Measurements from ENCODE around the gene ABHD12.

DNA sequence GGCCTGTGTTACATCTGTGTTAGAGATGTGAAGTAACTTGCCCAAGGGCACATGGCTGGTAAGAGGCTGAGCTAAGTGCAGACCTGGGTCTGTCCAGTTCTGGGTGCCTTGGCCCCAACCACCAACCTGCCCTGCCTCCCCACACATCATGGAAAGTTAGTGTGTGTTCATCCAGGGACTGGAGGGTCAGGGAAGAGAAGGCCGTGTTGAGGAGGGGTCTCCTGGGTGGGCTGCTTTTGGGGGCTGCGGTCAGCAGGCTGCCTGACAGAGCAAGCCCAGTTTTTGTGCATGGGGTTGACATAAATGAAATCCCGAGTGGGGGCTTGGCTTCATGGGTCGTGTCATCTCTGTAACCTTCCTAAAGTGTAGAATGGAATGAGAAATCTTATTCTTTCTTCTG lies 131.8 kb downstream of the ABHD12 start:
- TF ChIP-seq, protein P1, sequence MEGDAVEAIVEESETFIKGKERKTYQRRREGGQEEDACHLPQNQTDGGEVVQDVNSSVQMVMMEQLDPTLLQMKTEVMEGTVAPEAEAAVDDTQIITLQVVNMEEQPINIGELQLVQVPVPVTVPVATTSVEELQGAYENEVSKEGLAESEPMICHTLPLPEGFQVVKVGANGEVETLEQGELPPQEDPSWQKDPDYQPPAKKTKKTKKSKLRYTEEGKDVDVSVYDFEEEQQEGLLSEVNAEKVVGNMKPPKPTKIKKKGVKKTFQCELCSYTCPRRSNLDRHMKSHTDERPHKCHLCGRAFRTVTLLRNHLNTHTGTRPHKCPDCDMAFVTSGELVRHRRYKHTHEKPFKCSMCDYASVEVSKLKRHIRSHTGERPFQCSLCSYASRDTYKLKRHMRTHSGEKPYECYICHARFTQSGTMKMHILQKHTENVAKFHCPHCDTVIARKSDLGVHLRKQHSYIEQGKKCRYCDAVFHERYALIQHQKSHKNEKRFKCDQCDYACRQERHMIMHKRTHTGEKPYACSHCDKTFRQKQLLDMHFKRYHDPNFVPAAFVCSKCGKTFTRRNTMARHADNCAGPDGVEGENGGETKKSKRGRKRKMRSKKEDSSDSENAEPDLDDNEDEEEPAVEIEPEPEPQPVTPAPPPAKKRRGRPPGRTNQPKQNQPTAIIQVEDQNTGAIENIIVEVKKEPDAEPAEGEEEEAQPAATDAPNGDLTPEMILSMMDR (conservative IDR thresholded peaks at IDR 0.05 in 1 of 2, IDR thresholded peaks at IDR 0.05 in 1 of 2; ENCODE audit: extremely low read depth in 1 of 2, insufficient read depth in 1 of 2, low read depth in 1 of 2, low read length in 2 of 2) = no peak
- TF ChIP-seq EZH2 (IDR thresholded peaks at IDR 0.05; ENCODE audit: borderline replicate concordance, low read length) = no peak

All from mammary epithelial cell (primary cell).